ENCODE data around the gene SEC16A.

Gene SEC16A

GRCh38 chr9:136436055-136436634 is 46.7 kb downstream of the SEC16A start:
- Histone ChIP-seq H3K27ac (no peak overlapping the region), H3K4me3 (ENCODE audit: low read depth, low read length) (no peak overlapping the region), H3K9me3 (ENCODE audit: severe bottlenecking) (no peaks in the 10 kb centered on the region), H3K27me3 (ENCODE audit: insufficient read depth, low read depth, severe bottlenecking) (no peaks in the 10 kb centered on the region), H3K36me3 (peaks cover 75% of the 10 kb centered on the region)
- DNase-seq = no peak
- TF ChIP-seq CTCF (IDR thresholded peaks at IDR 0.05; ENCODE audit: low read depth, low read length) = no peak

GRCh38 chr9:136434580-136435169 is 48.2 kb downstream of the SEC16A start:
- Histone ChIP-seq H3K27me3 (ENCODE audit: insufficient read depth, low read depth, severe bottlenecking) (no peaks in the 10 kb centered on the region), H3K9me3 (ENCODE audit: severe bottlenecking) (no peaks in the 10 kb centered on the region), H3K36me3 (peaks cover 72% of the 10 kb centered on the region), H3K4me3 (ENCODE audit: low read depth, low read length) (no peak overlapping the region), H3K27ac (no peak overlapping the region)
- no peak for DNase-seq
- TF ChIP-seq CTCF (IDR thresholded peaks at IDR 0.05; ENCODE audit: low read depth, low read length) = no peak

GRCh38 chr9:136433849-136434579 is 48.8 kb downstream of the SEC16A start:
- no peaks in the 10 kb centered on the region for H3K27me3 ChIP-seq (ENCODE audit: insufficient read depth, low read depth, severe bottlenecking)
- H3K4me3 ChIP-seq (ENCODE audit: low read depth, low read length) = no peak overlapping the region
- no peaks in the 10 kb centered on the region for H3K9me3 ChIP-seq (ENCODE audit: severe bottlenecking)
- no peak for TF ChIP-seq CTCF (IDR thresholded peaks at IDR 0.05; ENCODE audit: low read depth, low read length)
- H3K36me3 ChIP-seq = peaks cover 70% of the 10 kb centered on the region
- no peak overlapping the region for H3K27ac ChIP-seq
- no peak for DNase-seq

GRCh38 chr9:136433043-136433715 is 49.7 kb downstream of the SEC16A start:
- no peak for TF ChIP-seq CTCF (IDR thresholded peaks at IDR 0.05; ENCODE audit: low read depth, low read length)
- peaks cover 78% of the 10 kb centered on the region for H3K36me3 ChIP-seq
- H3K27ac ChIP-seq = no peak overlapping the region
- H3K9me3 ChIP-seq (ENCODE audit: severe bottlenecking) = no peaks in the 10 kb centered on the region
- no peak for DNase-seq
- H3K27me3 ChIP-seq (ENCODE audit: insufficient read depth, low read depth, severe bottlenecking) = no peaks in the 10 kb centered on the region
- no peak overlapping the region for H3K4me3 ChIP-seq (ENCODE audit: low read depth, low read length)

GRCh38 chr9:136432591-136432990 is 50.2 kb downstream of the SEC16A start:
- H3K27ac ChIP-seq = no peak overlapping the region
- no peaks in the 10 kb centered on the region for H3K27me3 ChIP-seq (ENCODE audit: insufficient read depth, low read depth, severe bottlenecking)
- DNase-seq = no peak
- H3K9me3 ChIP-seq (ENCODE audit: severe bottlenecking) = no peaks in the 10 kb centered on the region
- no peak for TF ChIP-seq CTCF (IDR thresholded peaks at IDR 0.05; ENCODE audit: low read depth, low read length)
- peaks cover 78% of the 10 kb centered on the region for H3K36me3 ChIP-seq
- H3K4me3 ChIP-seq (ENCODE audit: low read depth, low read length) = no peak overlapping the region

All from WERI-Rb-1 (cell line).